Embryonic facial prominence (tissue), 1 donor: ENCODE results near the gene METTL21A.
"Not testable (repeated sequence)": the region's sequence is repeated elsewhere in the genome, so short reads cannot be mapped to it uniquely, and the experiment has no call there.

Source experiments
- DNase-seq: peaks from one replicate; pipeline ENCODE4 v3.0.0-alpha.2; 2016; ENCODE audit errors: extremely low spot score

The METTL21A gene

GRCh38 chr2:207625014-207625907 is at the start of gene METTL21A:
TSS of gene METTL21A (minus strand) at chr2:207625394. CDS start at chr2:207624375, 1,019 bp downstream.
- DNase-seq: peak; percentile 25

- DNase-seq: no peak
Observed at GRCh38 chr2:207674826-207675225, 49.6 kb upstream of the METTL21A start.

GRCh38 chr2:207674266-207674774 is 49.1 kb upstream of the METTL21A start:
- no peak for DNase-seq

GRCh38 chr2:207673431-207673830 is 48.2 kb upstream of the METTL21A start:
- no peak for DNase-seq

GRCh38 chr2:207670887-207671286 is 45.7 kb upstream of the METTL21A start:
- DNase-seq: no peak

- no peak for DNase-seq
Observed at GRCh38 chr2:207663870-207664545, 38.8 kb upstream of the METTL21A start.

- DNase-seq: no peak
Observed at GRCh38 chr2:207662203-207662602, 37.0 kb upstream of the METTL21A start.

- DNase-seq: no peak
Observed at GRCh38 chr2:207660994-207661393, 35.8 kb upstream of the METTL21A start.

- no peak for DNase-seq
Observed at GRCh38 chr2:207658156-207658555, 33.0 kb upstream of the METTL21A start.

- no peak for DNase-seq
Observed at GRCh38 chr2:207655000-207655399, 29.8 kb upstream of the METTL21A start.

- not testable (repeated sequence) for DNase-seq
Observed at GRCh38 chr2:207646582-207646981, 21.4 kb upstream of the METTL21A start.

GRCh38 chr2:207643892-207644291 is 18.7 kb upstream of the METTL21A start:
- DNase-seq: no peak

- no peak for DNase-seq
Observed at GRCh38 chr2:207640661-207641060, 15.5 kb upstream of the METTL21A start.

GRCh38 chr2:207640160-207640559 is 15.0 kb upstream of the METTL21A start:
- DNase-seq: no peak

GRCh38 chr2:207639288-207639687 is 14.1 kb upstream of the METTL21A start:
- DNase-seq: not testable (repeated sequence)

- DNase-seq: no peak
Observed at GRCh38 chr2:207635468-207636200, 10.4 kb upstream of the METTL21A start.

- no peak for DNase-seq
Observed at GRCh38 chr2:207633686-207634085, 8.5 kb upstream of the METTL21A start.

- DNase-seq: no peak
Observed at GRCh38 chr2:207632575-207633493, 7.6 kb upstream of the METTL21A start.

GRCh38 chr2:207630491-207630890 is 5.3 kb upstream of the METTL21A start:
- DNase-seq: no peak

- DNase-seq: no peak
Observed at GRCh38 chr2:207629553-207629952, 4.4 kb upstream of the METTL21A start.
